Measurements from ENCODE around the gene POLD2. TPM values are rescaled to one million over a fixed set of nuclear protein-coding genes. Genes with fewer than 3 reads are reported as not detected.

Gene POLD2
- total RNA-seq, 4 donors from 2014 or later = 19.7 to 45.6 (median 21.0) TPM

DNA sequence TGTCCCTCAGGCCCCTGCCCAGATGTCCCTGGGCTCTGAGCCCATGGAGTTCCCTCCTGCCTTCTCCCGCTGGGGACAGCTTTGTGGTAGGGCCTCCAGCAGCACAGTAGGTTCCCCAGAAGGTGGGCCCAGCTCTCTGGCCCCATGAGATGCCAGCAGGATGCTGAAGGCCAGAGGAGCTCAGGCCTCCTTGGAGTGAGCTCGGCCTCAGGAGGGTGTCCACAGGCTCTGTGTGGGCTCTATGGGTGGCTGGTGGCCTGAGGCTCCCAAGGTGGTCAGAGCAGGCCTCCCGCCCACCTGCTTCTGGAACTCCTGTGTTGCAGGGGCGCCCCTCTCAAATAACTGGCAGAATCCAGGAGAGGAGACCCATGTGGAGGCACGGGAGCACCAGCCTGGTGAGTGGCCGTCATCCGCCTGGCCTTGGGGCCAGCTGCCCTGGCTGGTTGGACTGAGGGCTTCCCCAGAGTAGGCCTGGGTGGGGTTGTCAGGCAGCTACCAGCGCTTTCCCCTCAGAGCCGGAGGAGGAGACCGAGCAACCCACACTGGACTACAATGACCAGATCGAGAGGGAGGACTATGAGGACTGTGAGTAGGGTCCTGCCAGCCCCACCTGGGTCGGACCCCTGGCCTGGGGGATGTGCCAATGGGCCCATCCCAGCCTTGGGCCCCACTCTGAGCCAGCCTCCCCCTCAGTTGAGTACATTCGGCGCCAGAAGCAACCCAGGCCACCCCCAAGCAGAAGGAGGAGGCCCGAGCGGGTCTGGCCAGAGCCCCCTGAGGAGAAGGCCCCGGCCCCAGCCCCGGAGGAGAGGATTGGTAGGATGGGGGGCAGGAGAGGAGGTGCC, 16.0 kb downstream of the POLD2 start:
- TF ChIP-seq, protein P1, sequence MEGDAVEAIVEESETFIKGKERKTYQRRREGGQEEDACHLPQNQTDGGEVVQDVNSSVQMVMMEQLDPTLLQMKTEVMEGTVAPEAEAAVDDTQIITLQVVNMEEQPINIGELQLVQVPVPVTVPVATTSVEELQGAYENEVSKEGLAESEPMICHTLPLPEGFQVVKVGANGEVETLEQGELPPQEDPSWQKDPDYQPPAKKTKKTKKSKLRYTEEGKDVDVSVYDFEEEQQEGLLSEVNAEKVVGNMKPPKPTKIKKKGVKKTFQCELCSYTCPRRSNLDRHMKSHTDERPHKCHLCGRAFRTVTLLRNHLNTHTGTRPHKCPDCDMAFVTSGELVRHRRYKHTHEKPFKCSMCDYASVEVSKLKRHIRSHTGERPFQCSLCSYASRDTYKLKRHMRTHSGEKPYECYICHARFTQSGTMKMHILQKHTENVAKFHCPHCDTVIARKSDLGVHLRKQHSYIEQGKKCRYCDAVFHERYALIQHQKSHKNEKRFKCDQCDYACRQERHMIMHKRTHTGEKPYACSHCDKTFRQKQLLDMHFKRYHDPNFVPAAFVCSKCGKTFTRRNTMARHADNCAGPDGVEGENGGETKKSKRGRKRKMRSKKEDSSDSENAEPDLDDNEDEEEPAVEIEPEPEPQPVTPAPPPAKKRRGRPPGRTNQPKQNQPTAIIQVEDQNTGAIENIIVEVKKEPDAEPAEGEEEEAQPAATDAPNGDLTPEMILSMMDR (IDR thresholded peaks at IDR 0.05; ENCODE audit: low read depth) = no peak

DNA sequence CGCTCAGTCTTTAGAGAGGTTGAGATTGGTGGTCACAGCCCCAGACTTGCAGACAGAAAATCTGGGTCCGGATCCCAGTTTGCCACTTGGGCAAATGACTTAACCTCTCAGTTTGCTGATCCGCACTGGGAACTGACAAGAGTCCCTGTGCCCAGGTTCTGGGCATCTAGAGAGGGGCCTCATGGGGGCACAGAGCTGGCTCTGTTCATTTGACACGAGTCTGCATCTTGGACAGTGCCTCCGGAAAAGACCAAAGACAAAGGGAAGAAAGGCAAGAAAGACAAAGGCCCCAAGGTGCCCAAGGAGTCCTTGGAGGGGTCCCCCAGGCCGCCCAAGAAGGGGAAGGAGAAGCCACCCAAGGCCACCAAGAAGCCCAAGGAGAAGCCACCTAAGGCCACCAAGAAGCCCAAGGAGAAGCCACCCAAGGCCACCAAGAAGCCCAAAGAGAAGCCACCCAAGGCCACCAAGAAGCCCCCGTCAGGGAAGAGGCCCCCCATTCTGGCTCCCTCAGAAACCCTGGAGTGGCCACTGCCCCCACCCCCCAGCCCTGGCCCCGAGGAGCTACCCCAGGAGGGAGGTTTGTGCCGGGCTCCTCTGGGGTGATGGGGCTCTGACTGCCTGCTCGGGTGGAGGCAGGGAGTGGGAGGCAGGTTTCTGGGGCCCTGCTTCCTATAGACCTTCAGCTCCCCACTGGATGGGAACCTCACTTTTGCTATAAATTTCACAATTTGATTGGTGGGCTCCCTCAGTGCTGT, 16.9 kb downstream of the POLD2 start:
- TF ChIP-seq, protein P1 (IDR thresholded peaks at IDR 0.05; ENCODE audit: low read depth) = no peak

DNA sequence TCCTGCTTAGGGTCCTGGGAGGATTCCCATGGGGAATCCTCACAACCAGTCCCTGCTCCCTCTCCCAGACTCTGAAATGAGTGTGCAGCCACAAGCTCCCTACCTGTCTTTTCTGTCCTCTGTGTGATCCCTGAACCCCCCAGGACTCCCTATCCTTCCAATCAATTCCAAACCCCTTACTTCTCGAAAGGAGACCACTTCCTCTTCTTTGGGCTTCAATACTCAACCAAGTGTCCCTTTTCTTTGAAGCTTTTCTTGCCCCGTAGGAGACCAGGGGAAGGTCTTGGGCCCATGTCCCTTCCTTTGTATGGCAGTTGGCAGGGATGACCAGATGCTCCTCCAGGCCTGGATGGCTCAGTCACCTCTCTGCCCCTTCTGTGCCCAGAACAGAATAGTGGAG, 17.5 kb downstream of the POLD2 start:
- TF ChIP-seq, protein P1 (IDR thresholded peaks at IDR 0.05; ENCODE audit: low read depth) = no peak

DNA sequence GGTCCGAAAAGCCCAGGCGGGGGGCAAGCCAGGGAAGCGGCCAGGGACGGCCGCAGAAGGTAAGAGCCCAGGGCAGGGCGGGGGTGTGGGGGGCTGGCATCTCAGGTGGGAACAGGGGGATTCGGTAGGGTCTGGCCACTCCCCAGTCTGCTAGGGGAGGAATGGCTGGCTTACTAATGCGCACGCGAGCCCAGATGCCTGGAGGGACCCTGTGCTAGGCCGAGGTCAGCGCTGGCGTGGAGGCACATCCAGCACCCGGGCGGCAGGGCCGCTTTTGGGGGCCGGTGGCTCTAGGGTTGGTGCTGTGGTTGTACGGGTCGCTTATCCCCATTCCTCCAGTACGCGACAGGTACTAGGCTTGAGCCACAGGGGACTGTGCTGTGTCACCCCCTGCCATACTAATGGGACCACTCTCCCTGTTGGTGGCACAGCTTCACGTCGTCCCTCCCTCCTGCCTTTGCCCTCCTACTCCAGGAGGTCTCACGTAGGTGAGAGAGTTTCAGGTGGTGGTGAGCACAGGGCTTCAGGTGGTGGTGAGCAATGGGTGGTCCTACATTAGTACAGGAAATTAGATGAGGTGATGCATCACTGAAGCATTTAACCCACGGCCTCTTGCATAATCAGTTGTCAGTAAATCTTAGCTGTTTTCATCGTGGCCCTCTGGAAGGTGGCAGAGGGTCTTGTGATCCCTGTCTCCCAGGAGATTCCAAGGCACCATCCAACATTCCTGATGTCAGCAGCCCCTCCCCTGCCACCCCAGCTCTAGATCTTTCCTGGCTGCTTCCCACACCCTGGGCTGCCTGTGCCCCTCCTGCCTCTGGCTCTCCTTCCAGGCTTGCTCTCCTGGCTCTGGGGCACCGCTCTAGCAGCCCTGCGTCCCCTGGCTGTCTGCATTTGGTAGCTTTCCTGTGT, 18.2 kb downstream of the POLD2 start:
- TF ChIP-seq, protein P1 (IDR thresholded peaks at IDR 0.05; ENCODE audit: low read depth) = no peak

DNA sequence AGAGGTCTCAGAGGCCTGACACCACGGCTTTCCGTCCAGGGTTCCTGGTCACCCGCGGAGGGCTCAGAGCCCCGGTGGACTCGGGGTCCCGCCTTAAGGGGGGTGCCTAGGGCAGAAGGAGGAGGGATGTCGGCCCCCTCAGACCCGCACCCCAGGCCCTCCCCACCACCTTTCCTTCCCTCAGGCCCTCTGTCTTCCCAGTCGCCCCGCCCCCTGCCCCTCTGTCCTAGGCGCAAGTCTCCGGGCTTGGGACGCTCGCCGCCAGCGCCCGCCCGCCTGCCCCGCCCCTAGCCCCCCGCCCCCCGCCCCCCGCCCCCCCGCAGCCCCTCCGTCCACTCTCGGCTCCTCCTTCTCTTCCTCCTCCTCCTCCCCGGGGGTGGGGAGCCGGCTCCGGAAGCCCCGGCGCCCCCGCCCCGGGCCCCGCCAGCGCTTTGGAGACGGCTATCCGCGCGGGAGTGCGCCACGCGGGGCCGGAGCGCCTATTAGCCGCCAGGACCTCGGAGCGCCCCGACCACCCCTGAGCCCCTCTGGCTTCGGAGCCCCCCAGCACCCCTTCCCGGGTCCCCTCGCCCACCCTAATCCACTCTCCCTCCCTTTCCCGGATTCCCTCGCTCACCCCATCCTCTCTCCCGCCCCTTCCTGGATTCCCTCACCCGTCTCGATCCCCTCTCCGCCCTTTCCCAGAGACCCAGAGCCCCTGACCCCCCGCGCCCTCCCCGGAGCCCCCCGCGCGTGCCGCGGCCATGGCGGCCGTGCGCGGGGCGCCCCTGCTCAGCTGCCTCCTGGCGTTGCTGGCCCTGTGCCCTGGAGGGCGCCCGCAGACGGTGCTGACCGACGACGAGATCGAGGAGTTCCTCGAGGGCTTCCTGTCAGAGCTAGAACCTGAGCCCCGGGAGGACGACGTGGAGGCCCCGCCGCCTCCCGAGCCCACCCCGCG, 19.2 kb downstream of the POLD2 start, which contains the start of gene AEBP1:
AEBP1 (plus strand) TSS at position 423 of the 937 bp plus-strand sequence; CDS start at position 744, 321 bp downstream.
- TF ChIP-seq, protein P1 (IDR thresholded peaks at IDR 0.05; ENCODE audit: low read depth) = no peak

DNA sequence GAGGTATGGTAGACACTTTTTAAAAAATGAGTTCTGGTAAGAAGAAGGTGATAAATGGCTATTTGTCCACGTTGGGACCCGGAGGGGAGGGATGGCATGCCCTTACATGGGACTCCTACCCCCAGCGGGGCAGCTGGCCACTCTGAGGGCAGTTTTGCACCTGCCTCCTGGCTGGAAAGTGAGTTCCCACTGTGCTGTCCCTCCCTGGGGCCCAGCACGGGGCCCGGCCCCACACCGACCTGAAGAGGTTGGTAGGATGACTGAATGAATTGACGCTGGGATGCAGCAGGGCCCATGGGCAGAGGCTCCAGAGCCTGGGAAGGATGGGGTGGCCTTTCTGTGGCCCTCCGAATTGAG, 19.8 kb downstream of the POLD2 start:
- TF ChIP-seq, protein P1 (IDR thresholded peaks at IDR 0.05; ENCODE audit: low read depth) = no peak
